Colonic mucosa (tissue), 4 donors: ENCODE measurements around the gene ARFIP1. TPM values are rescaled to one million over a fixed set of nuclear protein-coding genes. Genes with fewer than 3 reads are reported as not detected.

Source experiments
- DNase-seq: peaks from one replicate; pipeline ENCODE4 v3.0.0-alpha.2; 2020
- H3K27ac ChIP-seq: fragments of 200-600 bp; one replicate; pipeline ENCODE4 v1.8.0; 2021
- H3K27me3 ChIP-seq: fragments of 200-600 bp; one replicate; pipeline ENCODE4 v1.8.0; 2021
- H3K36me3 ChIP-seq: fragments of 200-600 bp; one replicate; pipeline ENCODE4 v1.8.0; 2021
- H3K4me1 ChIP-seq: fragments of 200-600 bp; one replicate; pipeline ENCODE4 v1.8.0; 2021; ENCODE audit warnings: mild to moderate bottlenecking
- H3K4me3 ChIP-seq: fragments of 200-600 bp; one replicate; pipeline ENCODE4 v1.8.0; 2021
- H3K9ac ChIP-seq, 2 donors: one replicate each; pipeline ENCODE4 v1.7.0; 2013; ENCODE audit warnings: control low read depth in 2 of 2, low read depth in 2 of 2, low read length in 2 of 2
- H3K9me3 ChIP-seq: fragments of 200-600 bp; one replicate; pipeline ENCODE4 v1.8.0; 2021
- CTCF ChIP-seq: fragments of 200-600 bp; IDR thresholded peaks from one replicate; pipeline ENCODE4 v1.8.0; 2022; ENCODE audit warnings: antibody characterized with exemption, mild to moderate bottlenecking
- intact Hi-C: fragments of 100-400 bp; cut with DNase I; formaldehyde crosslinking; loops from one replicate; pipeline ENCODE4 v1.14.1; 2022
- total RNA-seq, 2 donors: library from RNA; stranded (reverse); fragmentation: NEBNext Ultra II Directional in 1 of 2; extraction: Animal tissue kit (Norgen Biotek cat#: 25700) in 1 of 2; gene quantifications; one replicate each; pipeline ENCODE4 v1.2.1, GENCODE V29; 2021
- donor health status: healthy.
- donor health status: DM: no; HTN: no; CAD: no.
- donor health status: DM: no; HTN: no; CAD: no.

ARFIP1 gene
- total RNA-seq, 2 donors from 2014 or later = 55.9 to 74.1 TPM

- Histone ChIP-seq H3K36me3 (no peaks in the 10 kb centered on the region), H3K27me3 (no peaks in the 10 kb centered on the region), H3K9me3 (no peaks in the 10 kb centered on the region), H3K27ac (peak overlapping the region; percentile 77), H3K4me1 (no peaks in the 10 kb centered on the region), H3K9ac (peak overlapping the region in 1 of 2 donors; percentile 87), H3K4me3 (no peak overlapping the region)
- intact Hi-C loops = no loop called here
- TF ChIP-seq CTCF = no peak
- peak; percentile 82 for DNase-seq
These were observed 155.4 kb downstream of the ARFIP1 start for GRCh38 chr4:152935143-152935542.

GRCh38 chr4:152935631-152936445, 156.1 kb downstream of the ARFIP1 start, which contains the start of gene FHDC1:
Gene FHDC1 (plus strand): TSS chr4:152936323. CDS start chr4:152943058, 6,735 bp downstream.
- no peaks in the 10 kb centered on the region for H3K36me3 ChIP-seq
- no peaks in the 10 kb centered on the region for H3K4me1 ChIP-seq
- H3K9me3 ChIP-seq = no peaks in the 10 kb centered on the region
- DNase-seq = peak; percentile 86
- H3K27me3 ChIP-seq = no peaks in the 10 kb centered on the region
- intact Hi-C loops = no loop called here
- TF ChIP-seq CTCF = no peak
- peak within 1 kb of the TSS; percentile 75 to 87 for H3K9ac ChIP-seq
- H3K27ac ChIP-seq = peak within 1 kb of the TSS; percentile 77
- peak within 1 kb of the TSS; percentile 74 for H3K4me3 ChIP-seq

- Histone ChIP-seq H3K36me3 (no peaks in the 10 kb centered on the region), H3K9ac (peak overlapping the region; percentile 75 to 87), H3K4me3 (peak overlapping the region; percentile 74), H3K9me3 (no peaks in the 10 kb centered on the region), H3K27ac (peak overlapping the region; percentile 77), H3K4me1 (no peaks in the 10 kb centered on the region), H3K27me3 (no peaks in the 10 kb centered on the region)
- TF ChIP-seq CTCF = no peak
- intact Hi-C loops = no loop called here
- DNase-seq = peak; percentile 47
These were observed 156.9 kb downstream of the ARFIP1 start for GRCh38 chr4:152936446-152937335.

- intact Hi-C loops = no loop called here
- Histone ChIP-seq H3K36me3 (no peaks in the 10 kb centered on the region), H3K4me3 (peak overlapping the region; percentile 74), H3K4me1 (no peaks in the 10 kb centered on the region), H3K9me3 (no peaks in the 10 kb centered on the region), H3K9ac (peak overlapping the region; percentile 75 to 87), H3K27ac (peak overlapping the region; percentile 77), H3K27me3 (no peaks in the 10 kb centered on the region)
- TF ChIP-seq CTCF = no peak
- peak; percentile 57 for DNase-seq
These were observed 157.8 kb downstream of the ARFIP1 start for GRCh38 chr4:152937336-152938236.
